WTC11 (cell line): ENCODE data around the gene SAFB. TPM values are rescaled to one million over a fixed set of nuclear protein-coding genes. Genes with fewer than 3 reads are reported as not detected.

ENCODE experiments used
- AR ChIP-seq: fragments of 250-450 bp; sonication (Bioruptor Pico); IDR thresholded peaks from 2 replicates; pipeline ENCODE4 v1.9.0; 2021; ENCODE audit warnings: mild to moderate bottlenecking
- ATF2 ChIP-seq: sonication (generic); formaldehyde crosslinking; IDR thresholded peaks from 2 replicates; pipeline ENCODE4 v1.8.1; 2022; ENCODE audit warnings: low read depth, missing genetic modification reagents, borderline replicate concordance
- CDX4 ChIP-seq: fragments of 250-450 bp; sonication (Bioruptor Pico); IDR thresholded peaks from 2 replicates; pipeline ENCODE4 v1.9.0; 2021; ENCODE audit warnings: moderate library complexity, mild to moderate bottlenecking, inconsistent platforms, borderline replicate concordance
- CREB1 ChIP-seq: sonication (generic); formaldehyde crosslinking; IDR thresholded peaks from 2 replicates; pipeline ENCODE4 v1.8.0; 2023; ENCODE audit warnings: mild to moderate bottlenecking, missing genetic modification reagents
- CTCF ChIP-seq: fragments of 200-600 bp; IDR thresholded peaks from 2 replicates; pipeline ENCODE4 v1.8.0; 2022; ENCODE audit warnings: antibody characterized with exemption
- E2F1 ChIP-seq: sonication (generic); formaldehyde crosslinking; IDR thresholded peaks from 2 replicates; pipeline ENCODE4 v1.8.0; 2022; ENCODE audit warnings: mild to moderate bottlenecking, missing genetic modification reagents
- EMX1 ChIP-seq: fragments of 250-450 bp; sonication (Bioruptor Pico); IDR thresholded peaks from 2 replicates; pipeline ENCODE4 v1.8.0; 2021; ENCODE audit warnings: mild to moderate bottlenecking
- FOXK1 ChIP-seq: sonication (generic); formaldehyde crosslinking; IDR thresholded peaks from 2 replicates; pipeline ENCODE4 v1.8.0; 2022; ENCODE audit warnings: mild to moderate bottlenecking, moderate library complexity, missing genetic modification reagents
- FOXP1 ChIP-seq: sonication (generic); formaldehyde crosslinking; IDR thresholded peaks from 2 replicates; pipeline ENCODE4 v1.8.0; 2022; ENCODE audit warnings: missing genetic modification reagents, mild to moderate bottlenecking, moderate library complexity, borderline replicate concordance
- NFATC4 ChIP-seq: fragments of 250-450 bp; sonication (Bioruptor Pico); IDR thresholded peaks from 2 replicates; pipeline ENCODE4 v1.9.0; 2021; ENCODE audit warnings: mild to moderate bottlenecking
- NR3C1 ChIP-seq: sonication (generic); formaldehyde crosslinking; conservative IDR thresholded peaks from 2 replicates; pipeline ENCODE4 v1.8.1; 2023; ENCODE audit warnings: low read depth, mild to moderate bottlenecking, missing genetic modification reagents
- RELA ChIP-seq: sonication (generic); formaldehyde crosslinking; IDR thresholded peaks from 2 replicates; pipeline ENCODE4 v1.8.1; 2022; ENCODE audit warnings: missing genetic modification reagents, mild to moderate bottlenecking, borderline replicate concordance
- RORB ChIP-seq: fragments of 250-450 bp; sonication (Bioruptor Pico); IDR thresholded peaks from 2 replicates; pipeline ENCODE4 v1.9.0; 2021; ENCODE audit warnings: mild to moderate bottlenecking
- SMAD3 ChIP-seq: sonication (generic); formaldehyde crosslinking; IDR thresholded peaks from 2 replicates; pipeline ENCODE4 v1.8.0; 2022; ENCODE audit warnings: missing genetic modification reagents, mild to moderate bottlenecking, borderline replicate concordance
- TEAD1 ChIP-seq: sonication (generic); formaldehyde crosslinking; IDR thresholded peaks from 2 replicates; pipeline ENCODE4 v1.8.0; 2022; ENCODE audit warnings: mild to moderate bottlenecking, missing genetic modification reagents
- ZNF121 ChIP-seq: sonication (generic); formaldehyde crosslinking; IDR thresholded peaks from 2 replicates; pipeline ENCODE4 v1.8.0; 2023; ENCODE audit warnings: missing genetic modification reagents
- ZNF138 ChIP-seq: sonication (generic); formaldehyde crosslinking; conservative IDR thresholded peaks from 2 replicates; pipeline ENCODE4 v1.8.1; 2022; ENCODE audit warnings: mild to moderate bottlenecking, moderate library complexity, missing genetic modification reagents
- ZNF317 ChIP-seq: sonication (generic); formaldehyde crosslinking; IDR thresholded peaks from 2 replicates; pipeline ENCODE4 v1.8.1; 2023; ENCODE audit warnings: low read depth, mild to moderate bottlenecking, moderate library complexity, missing genetic modification reagents, borderline replicate concordance
- ZNF671 ChIP-seq: fragments of 250-450 bp; sonication (Bioruptor Pico); IDR thresholded peaks from 2 replicates; pipeline ENCODE4 v1.8.0; 2021; ENCODE audit warnings: mild to moderate bottlenecking
- total RNA-seq: library from RNA; stranded (reverse); gene quantifications from 3 replicates; pipeline ENCODE4 v1.2.3, GENCODE V29; 2021
- TF ChIP-seq, protein P1 (sequence below): sonication (generic); formaldehyde crosslinking; IDR thresholded peaks from 2 replicates; pipeline ENCODE4 v1.8.0; 2022; ENCODE audit warnings: mild to moderate bottlenecking, missing genetic modification reagents

Gene SAFB
- total RNA-seq, 1 experiment from 2014 or later, result 141 TPM

DNA sequence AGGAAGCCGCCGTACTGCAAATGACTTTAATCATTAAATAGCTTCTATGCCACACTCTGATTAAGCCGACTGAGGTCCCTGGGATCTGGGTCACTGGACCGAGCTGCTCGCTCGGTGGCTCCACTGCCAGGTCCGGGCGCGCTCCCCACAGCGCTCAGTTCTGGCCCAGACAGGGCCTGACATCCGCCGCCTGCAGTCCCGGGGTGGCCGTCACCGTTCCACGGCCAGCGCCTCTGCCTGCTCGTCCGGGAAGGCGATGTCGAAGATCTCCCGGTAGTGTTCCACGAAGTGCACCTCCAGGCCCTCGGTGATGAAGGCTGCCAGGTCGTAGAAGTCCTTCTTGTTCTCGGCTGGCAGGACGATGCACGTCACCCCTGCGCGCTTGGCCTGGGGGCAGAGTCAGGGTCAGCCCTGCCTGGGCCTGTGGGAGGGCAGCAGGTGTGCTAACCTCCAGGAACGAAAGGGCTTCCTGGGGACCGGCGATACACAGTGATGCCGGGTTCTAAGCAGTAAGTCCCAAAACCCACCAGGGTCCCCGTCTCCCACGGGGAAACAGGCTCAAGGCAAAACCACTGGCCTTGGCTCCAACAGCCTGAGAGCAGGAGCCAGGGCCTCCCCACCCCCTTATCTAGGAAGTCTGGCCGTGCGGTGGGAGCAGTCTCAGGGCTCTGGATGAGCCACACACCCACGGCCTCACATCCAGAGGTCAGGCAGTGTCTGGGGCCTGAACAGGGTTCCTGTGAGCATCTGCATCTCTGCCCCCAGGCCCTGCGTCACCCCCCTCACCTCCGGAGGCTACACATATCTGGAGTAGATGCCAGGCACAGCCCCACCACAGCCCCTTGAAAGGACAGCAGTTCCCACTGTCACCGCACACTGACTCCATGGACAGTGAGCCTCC is 69.2 kb downstream of the SAFB start (continued):
- TF ChIP-seq AR (no peak), NFATC4 (CRISPR knock-in tag) (0 out of 2 replicates have a peak, but pooled peaks have one; percentile 55), CTCF (no peak), RELA (peak; percentile 47; the same call in 1 of the 2 replicates), ZNF121 (CRISPR knock-in tag) (peak; percentile 61; the same call in 1 of the 2 replicates), ATF2 (CRISPR knock-in tag) (no peak), FOXK1 (CRISPR knock-in tag) (no peak), ZNF317 (no peak), NR3C1 (CRISPR knock-in tag) (no peak), FOXP1 (CRISPR knock-in tag) (0 out of 2 replicates have a peak, but pooled peaks have one; percentile 44), ZNF138 (CRISPR knock-in tag) (no peak), EMX1 (CRISPR knock-in tag) (no peak), CREB1 (CRISPR knock-in tag) (peak; percentile 22; the same call in 1 of the 2 replicates), ZNF671 (peak; percentile 56; the same call in 1 of the 2 replicates), RORB (CRISPR knock-in tag) (no peak), CDX4 (no peak), SMAD3 (CRISPR knock-in tag) (no peak), E2F1 (CRISPR knock-in tag) (peak; percentile 50; the same call in 1 of the 2 replicates), TEAD1 (CRISPR knock-in tag) (0 out of 2 replicates have a peak, but pooled peaks have one; percentile 49)
- TF ChIP-seq, protein P1, sequence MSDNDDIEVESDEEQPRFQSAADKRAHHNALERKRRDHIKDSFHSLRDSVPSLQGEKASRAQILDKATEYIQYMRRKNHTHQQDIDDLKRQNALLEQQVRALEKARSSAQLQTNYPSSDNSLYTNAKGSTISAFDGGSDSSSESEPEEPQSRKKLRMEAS (CRISPR knock-in tag), result peak; percentile 7; the same call in 1 of the 2 replicates
